Activated naive CD8-positive, alpha-beta T cell (primary cell): Measurements from ENCODE around the gene LSM5.

Source experiments
- H3K27ac Mint-ChIP-seq: one replicate; pipeline ENCODE4 v1.8.0; 2021; ENCODE audit warnings: mixed read lengths
- H3K27me3 Mint-ChIP-seq: one replicate; pipeline ENCODE4 v1.8.0; 2021; ENCODE audit warnings: mixed read lengths
- H3K36me3 Mint-ChIP-seq: one replicate; pipeline ENCODE4 v1.8.0; 2021; ENCODE audit warnings: mixed read lengths
- H3K4me1 Mint-ChIP-seq: one replicate; pipeline ENCODE4 v1.8.0; 2021; ENCODE audit warnings: low read depth, mixed read lengths
- H3K4me3 Mint-ChIP-seq: one replicate; pipeline ENCODE4 v1.8.0; 2021; ENCODE audit warnings: mild to moderate bottlenecking, mixed read lengths
- H3K9me3 Mint-ChIP-seq: one replicate; pipeline ENCODE4 v1.8.0; 2021; ENCODE audit warnings: low read depth, mixed read lengths

LSM5 gene

DNA sequence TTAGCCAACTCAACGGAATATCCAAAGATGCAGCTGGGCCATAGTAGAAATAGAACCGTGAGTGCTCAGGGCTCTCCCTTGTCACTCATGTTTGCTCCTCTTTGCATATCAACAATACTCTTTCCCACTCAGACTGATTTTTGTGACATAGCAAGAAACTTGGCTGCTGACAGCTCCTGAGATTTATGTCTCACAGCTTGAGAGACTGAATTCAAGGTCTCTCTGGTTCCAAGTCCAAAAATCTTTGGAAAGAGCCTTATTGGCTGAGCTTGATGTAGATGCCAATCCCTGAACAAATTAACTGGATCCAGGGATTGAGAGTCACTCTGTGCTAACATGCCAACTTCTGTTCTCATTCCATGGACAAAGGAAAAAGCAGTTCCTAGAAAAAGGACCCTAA is 30.4 kb downstream of the LSM5 start:
- Mint-ChIP-seq H3K4me3 (no peak overlapping the region), H3K27ac (no peak overlapping the region)

DNA sequence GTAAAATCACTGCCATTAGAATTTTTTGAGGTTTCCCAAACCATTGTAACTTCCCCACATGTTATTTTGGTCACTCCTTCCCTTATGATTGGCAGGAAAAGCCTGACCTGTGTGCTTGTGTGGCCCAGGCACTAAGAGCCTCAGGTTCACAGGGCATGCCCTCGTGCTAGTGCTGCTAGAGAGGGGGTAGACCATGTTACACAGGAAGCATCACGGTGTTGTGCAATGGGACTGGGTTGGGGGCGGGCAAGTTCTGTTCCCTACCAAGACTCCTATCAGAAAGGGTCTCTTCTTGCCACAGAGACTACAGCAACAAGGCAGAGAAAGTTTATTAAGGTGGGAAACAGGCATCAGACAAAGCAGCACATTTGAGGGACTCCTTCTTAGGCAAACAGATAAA is 32.2 kb downstream of the LSM5 start:
- H3K27me3 Mint-ChIP-seq = peaks cover 4% of the 10 kb centered on the region
- H3K9me3 Mint-ChIP-seq = peaks cover 4% of the 10 kb centered on the region
- H3K36me3 Mint-ChIP-seq = no peaks in the 10 kb centered on the region
- H3K4me1 Mint-ChIP-seq = no peaks in the 10 kb centered on the region
- no peak overlapping the region for H3K27ac Mint-ChIP-seq
- no peak overlapping the region for H3K4me3 Mint-ChIP-seq

More for the DNA sequence above, 30.4 kb downstream of the LSM5 start:
- H3K9me3 Mint-ChIP-seq = no peaks in the 10 kb centered on the region
- H3K36me3 Mint-ChIP-seq = no peaks in the 10 kb centered on the region
- H3K27me3 Mint-ChIP-seq = no peaks in the 10 kb centered on the region
- no peaks in the 10 kb centered on the region for H3K4me1 Mint-ChIP-seq

DNA sequence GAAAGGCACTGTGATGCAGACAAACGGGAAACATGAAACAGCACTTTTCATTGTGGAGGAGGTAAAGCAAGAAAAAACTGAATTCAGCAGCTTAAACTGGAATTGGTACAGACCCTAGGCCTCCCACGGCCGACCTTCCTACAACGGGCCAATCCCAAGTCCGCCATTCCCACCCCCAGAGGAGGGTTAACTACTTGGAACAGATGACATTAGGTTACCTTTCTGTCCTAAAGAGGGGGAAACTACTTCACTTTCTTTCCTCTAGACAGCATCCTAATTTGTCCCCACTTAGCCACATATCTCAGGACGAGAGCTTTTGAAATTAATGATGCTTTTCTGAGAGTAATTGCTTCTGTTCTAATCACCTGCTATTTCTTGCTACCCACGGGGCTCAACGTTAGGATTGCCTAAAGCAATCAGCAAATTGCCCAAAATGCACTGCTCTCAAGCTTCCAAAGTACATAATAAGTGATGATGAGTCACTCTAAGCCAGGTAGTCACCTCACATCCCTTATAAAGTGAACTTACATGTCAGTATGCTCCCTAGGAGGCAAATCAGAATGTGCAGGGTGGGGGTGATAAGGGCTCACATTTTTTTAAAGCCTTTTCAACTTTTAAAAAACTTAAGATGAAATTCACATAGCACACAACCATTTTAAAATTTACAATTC is 36.7 kb downstream of the LSM5 start:
- no peaks in the 10 kb centered on the region for H3K36me3 Mint-ChIP-seq
- H3K9me3 Mint-ChIP-seq = peaks cover 4% of the 10 kb centered on the region
- no peak overlapping the region for H3K27ac Mint-ChIP-seq
- no peak overlapping the region for H3K4me3 Mint-ChIP-seq
- H3K4me1 Mint-ChIP-seq = no peaks in the 10 kb centered on the region
- peaks cover 4% of the 10 kb centered on the region for H3K27me3 Mint-ChIP-seq

DNA sequence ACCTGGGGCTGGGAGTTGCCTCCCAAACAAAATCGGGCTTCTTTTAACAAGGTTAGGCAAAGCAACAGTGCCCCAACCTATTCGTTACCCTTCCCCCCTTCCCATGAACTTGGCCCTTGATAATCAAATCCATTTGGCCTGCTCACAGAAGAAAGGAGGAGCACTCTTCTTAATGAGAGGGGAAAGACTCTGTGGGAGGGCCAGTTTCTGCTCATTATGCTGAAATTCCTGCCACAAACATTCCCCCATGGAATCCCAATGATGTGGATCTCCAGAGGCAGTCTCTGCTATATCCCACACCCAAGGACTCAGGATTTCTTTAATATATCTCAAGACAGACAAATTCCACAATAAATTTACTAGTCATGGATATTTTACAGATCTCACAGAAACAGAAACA is 43.0 kb downstream of the LSM5 start:
- Mint-ChIP-seq H3K4me1 (no peaks in the 10 kb centered on the region), H3K36me3 (no peaks in the 10 kb centered on the region), H3K27me3 (peaks cover 6% of the 10 kb centered on the region), H3K4me3 (no peak overlapping the region), H3K9me3 (no peaks in the 10 kb centered on the region), H3K27ac (no peak overlapping the region)

DNA sequence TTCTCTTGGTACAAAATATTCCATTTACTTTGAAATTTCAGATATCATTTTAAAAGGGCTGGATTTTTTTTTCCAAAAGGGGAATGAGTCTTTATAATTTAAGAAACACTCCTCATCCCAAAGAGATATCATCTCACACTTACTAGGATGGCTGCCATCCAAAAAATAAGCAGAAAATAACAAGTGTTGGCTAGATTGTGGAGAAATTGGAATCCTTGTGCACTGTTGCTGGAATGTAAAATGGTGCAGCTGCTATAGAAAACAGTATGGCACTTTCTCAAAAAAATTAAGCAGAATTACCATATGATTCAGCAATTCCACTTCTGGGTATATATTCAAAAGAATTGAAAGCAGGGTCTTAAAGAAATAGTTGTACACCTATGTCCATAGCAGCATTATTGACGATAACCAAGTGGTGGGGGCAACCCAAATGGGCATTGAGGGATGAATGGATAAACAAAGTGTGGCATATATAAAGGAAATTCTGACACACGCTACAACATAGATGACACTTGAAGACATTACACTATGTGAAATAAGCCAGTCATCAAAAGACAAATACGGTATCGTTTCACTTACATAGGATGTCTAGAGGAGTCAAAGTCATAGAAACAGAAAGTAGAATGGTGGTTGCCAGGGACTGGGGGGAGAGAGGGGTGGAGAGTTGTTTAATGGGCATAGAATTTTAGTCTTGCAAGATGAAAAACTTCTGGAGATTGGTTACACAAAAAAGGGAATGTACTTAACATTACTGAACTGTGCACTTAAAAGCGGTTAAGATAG is 53.8 kb downstream of the LSM5 start:
- H3K27ac Mint-ChIP-seq = no peak overlapping the region
- no peaks in the 10 kb centered on the region for H3K36me3 Mint-ChIP-seq
- no peaks in the 10 kb centered on the region for H3K9me3 Mint-ChIP-seq
- no peaks in the 10 kb centered on the region for H3K4me1 Mint-ChIP-seq
- H3K27me3 Mint-ChIP-seq = peaks cover 9% of the 10 kb centered on the region
- H3K4me3 Mint-ChIP-seq = no peak overlapping the region
